IMR-90 (cell line): ENCODE measurements around the gene CD101. TPM values are rescaled to one million over a fixed set of nuclear protein-coding genes. Genes with fewer than 3 reads are reported as not detected.

Experiments used
- ATAC-seq: fragments of 200-7000 bp; cut with Tn5 transposase; 2 replicates; pipeline ENCODE4 v1.9.1; 2020; ENCODE audit warnings: low read depth, mild to moderate bottlenecking, moderate library complexity
- BruUV-seq: library from RNA; stranded (reverse); fragments of 400-500 nt; replicated peaks from 2 replicates; lab custom pipeline; 2021; lab: Mats Ljungman, UMichigan
- CTCF ChIA-PET: fragments of 300-600 bp; formaldehyde crosslinking; extraction: SDS; loops from one replicate; lab custom pipeline; 2021; ENCODE audit warnings: antibody characterized with exemption; lab: Yijun Ruan, JAX
- POLR2A ChIA-PET: fragments of 300-600 bp; sonication (Branson Sonifier 250); formaldehyde crosslinking; loops from one replicate; lab custom pipeline; 2022; ENCODE audit warnings: antibody characterized with exemption; ENCODE audit not compliant: unreplicated experiment; lab: Charles Lee
- DNase-seq: peaks from one replicate; pipeline ENCODE4 v3.0.0; 2013
- H2AFZ ChIP-seq: replicated peaks from 2 replicates; pipeline ENCODE3; 2013; ENCODE audit warnings: low read length, mild to moderate bottlenecking; ENCODE audit not compliant: poor library complexity
- H2AK5ac ChIP-seq: 2 replicates; pipeline ENCODE4 v1.6.1; 2013; ENCODE audit warnings: low read depth, low read length, inconsistent platforms
- H2AK9ac ChIP-seq: replicated peaks from 2 replicates; pipeline ENCODE3; 2013; ENCODE audit warnings: mild to moderate bottlenecking, low read depth, low read length, moderate library complexity; ENCODE audit not compliant: poor library complexity
- H2BK120ac ChIP-seq: 2 replicates; pipeline ENCODE4 v1.6.1; 2013; ENCODE audit warnings: low read depth, low read length, inconsistent platforms
- H2BK15ac ChIP-seq: 3 replicates; pipeline ENCODE4 v1.6.1; 2013; ENCODE audit warnings: low read depth, low read length, inconsistent platforms
- H2BK20ac ChIP-seq: 2 replicates; pipeline ENCODE4 v1.6.1; 2013; ENCODE audit warnings: low read depth, mild to moderate bottlenecking, inconsistent platforms, low read length, moderate library complexity
- H2BK5ac ChIP-seq: 2 replicates; pipeline ENCODE4 v1.6.1; 2013; ENCODE audit warnings: mild to moderate bottlenecking, low read depth, low read length, inconsistent platforms; ENCODE audit not compliant: poor library complexity, severe bottlenecking
- H3K14ac ChIP-seq: replicated peaks from 2 replicates; pipeline ENCODE4 v1.6.1; 2013; ENCODE audit warnings: low read depth, low read length, inconsistent platforms
- H3K18ac ChIP-seq: 2 replicates; pipeline ENCODE4 v1.6.1; 2013; ENCODE audit warnings: low read depth, low read length, control low read depth
- H3K23ac ChIP-seq: 2 replicates; pipeline ENCODE4 v1.6.1; 2013; ENCODE audit warnings: low read depth, low read length, inconsistent platforms
- H3K27ac ChIP-seq: 2 replicates; pipeline ENCODE4 v1.5.1; 2013; ENCODE audit warnings: mild to moderate bottlenecking, control low read depth, low read length; ENCODE audit not compliant: insufficient read depth
- H3K27me3 ChIP-seq: 2 replicates; pipeline ENCODE4 v1.6.1; 2013; ENCODE audit warnings: low read length; ENCODE audit not compliant: control insufficient read depth, insufficient read depth
- H3K36me3 ChIP-seq: 2 replicates; pipeline ENCODE4 v1.6.1; 2013; ENCODE audit warnings: low read length, mixed read lengths; ENCODE audit not compliant: control insufficient read depth, insufficient read depth
- H3K4ac ChIP-seq: 2 replicates; pipeline ENCODE4 v1.6.1; 2013; ENCODE audit warnings: low read depth, low read length, inconsistent platforms
- H3K4me1 ChIP-seq: 2 replicates; pipeline ENCODE4 v1.6.1; 2013; ENCODE audit warnings: low read length, mixed read lengths; ENCODE audit not compliant: control insufficient read depth, insufficient read depth
- H3K4me2 ChIP-seq: 2 replicates; pipeline ENCODE4 v1.6.1; 2013; ENCODE audit warnings: low read depth, mild to moderate bottlenecking, control low read depth, low read length, moderate library complexity
- H3K4me3 ChIP-seq: 2 replicates; pipeline ENCODE4 v1.5.1; 2013; ENCODE audit warnings: low read depth, mild to moderate bottlenecking, control low read depth, low read length, moderate library complexity; ENCODE audit not compliant: insufficient read depth
- H3K56ac ChIP-seq: 2 replicates; pipeline ENCODE4 v1.6.1; 2013; ENCODE audit warnings: low read length, inconsistent platforms; ENCODE audit not compliant: insufficient read depth; ENCODE audit errors: extremely low read depth
- H3K79me1 ChIP-seq, 2 experiments: 2 replicates each; pipeline ENCODE4 v1.6.1; 2013; ENCODE audit warnings: low read length in 2 of 2, inconsistent platforms in 1 of 2, low read depth in 1 of 2
- H3K9ac ChIP-seq: 2 replicates; pipeline ENCODE4 v1.6.1; 2013; ENCODE audit warnings: low read depth, low read length, control low read depth
- H3K9me1 ChIP-seq: 2 replicates; pipeline ENCODE4 v1.6.1; 2013; ENCODE audit warnings: low read length, inconsistent platforms; ENCODE audit not compliant: insufficient read depth
- H3K9me3 ChIP-seq: 2 replicates; pipeline ENCODE4 v1.6.1; 2013; ENCODE audit warnings: low read length; ENCODE audit not compliant: control insufficient read depth, insufficient read depth
- H4K20me1 ChIP-seq: 2 replicates; pipeline ENCODE4 v1.6.1; 2013; ENCODE audit warnings: low read length, inconsistent platforms; ENCODE audit not compliant: insufficient read depth
- H4K5ac ChIP-seq: 2 replicates; pipeline ENCODE4 v1.6.1; 2013; ENCODE audit warnings: mild to moderate bottlenecking, low read depth, low read length, control low read depth
- H4K8ac ChIP-seq, 2 experiments: 2 replicates each; pipeline ENCODE4 v1.6.1; 2013; ENCODE audit warnings: low read depth in 2 of 2, low read length in 2 of 2, control low read depth in 1 of 2, inconsistent platforms in 1 of 2
- H4K91ac ChIP-seq: 2 replicates; pipeline ENCODE4 v1.6.1; 2013; ENCODE audit warnings: low read depth, low read length, inconsistent platforms; ENCODE audit not compliant: insufficient read depth
- BHLHE40 ChIP-seq: fragments of 150-350 bp; IDR thresholded peaks from 2 replicates; pipeline ENCODE4 v1.6.1; 2016; ENCODE audit warnings: mild to moderate bottlenecking, low read depth, low read length
- CEBPB ChIP-seq: IDR thresholded peaks from 2 replicates; pipeline ENCODE4 v1.6.1; 2012; ENCODE audit warnings: low read depth, low read length, improper control_type of control experiment
- CHD1 ChIP-seq: IDR thresholded peaks from 2 replicates; pipeline ENCODE4 v1.6.1; 2012; ENCODE audit warnings: low read depth, low read length, improper control_type of control experiment
- FOS ChIP-seq: fragments of 150-350 bp; IDR thresholded peaks from 2 replicates; pipeline ENCODE4 v1.6.1; 2016; ENCODE audit warnings: low read depth, low read length
- MAFK ChIP-seq: IDR thresholded peaks from 2 replicates; pipeline ENCODE4 v1.6.1; 2012; ENCODE audit warnings: low read depth, low read length, improper control_type of control experiment
- MAZ ChIP-seq: IDR thresholded peaks from 2 replicates; pipeline ENCODE4 v1.6.1; 2012; ENCODE audit warnings: low read depth, mild to moderate bottlenecking, low read length, improper control_type of control experiment, moderate library complexity, borderline replicate concordance
- MXI1 ChIP-seq: IDR thresholded peaks from 2 replicates; pipeline ENCODE4 v1.6.1; 2012; ENCODE audit warnings: low read depth, mild to moderate bottlenecking, low read length, moderate library complexity, borderline replicate concordance
- NFE2L2 ChIP-seq: fragments of 150-350 bp; IDR thresholded peaks from 2 replicates; pipeline ENCODE4 v1.6.1; 2016; ENCODE audit warnings: low read depth, mild to moderate bottlenecking, low read length
- POLR2A ChIP-seq: IDR thresholded peaks from 2 replicates; pipeline ENCODE4 v1.6.1; 2012; ENCODE audit warnings: mild to moderate bottlenecking, low read depth, low read length
- RAD21 ChIP-seq: IDR thresholded peaks from 2 replicates; pipeline ENCODE4 v1.6.1; 2012; ENCODE audit warnings: low read length, improper control_type of control experiment
- RCOR1 ChIP-seq: IDR thresholded peaks from 2 replicates; pipeline ENCODE4 v1.6.1; 2012; ENCODE audit warnings: mild to moderate bottlenecking, low read length, improper control_type of control experiment; ENCODE audit not compliant: insufficient replicate concordance
- WGBS, 2 experiments: methylation state at CpG; one replicate each; pipeline versions ENCODE4 v1.1.5 to v1.1.7; 2013; ENCODE audit warnings: missing lambda C conversion rate in 2 of 2; ENCODE audit not compliant: insufficient read length in 1 of 2; ENCODE audit errors: extremely low coverage in 2 of 2; 5-methylcytosine and 5-hydroxymethylcytosine counted together
- dilution Hi-C: fragments of 300-500 bp; cut with HindIII; formaldehyde crosslinking; loops from one replicate; pipeline ENCODE4 v1.14.3; 2018; ENCODE audit warnings: low sequenced_read_pairs; ENCODE audit not compliant: unreplicated experiment
- in situ Hi-C: fragments of 300-500 bp; cut with MboI; formaldehyde crosslinking; loops from 3 replicates; pipeline ENCODE4 v1.14.3; 2019; ENCODE audit warnings: low sequenced_read_pairs, inconsistent platforms, mixed read lengths
- intact Hi-C: fragments of 100-400 bp; cut with micrococcal nuclease; formaldehyde crosslinking; loops from 2 replicates; pipeline ENCODE4 v1.10.0; 2022
- polyA plus RNA-seq, 3 experiments: library from polyadenylated mRNA; depleted of rRNA; stranded (reverse); fragments of >200 nt; gene quantifications; 2 replicates each; pipeline ENCODE4 v1.2.3, GENCODE V29; 2012; ENCODE audit warnings: low replicate concordance in 1 of 3
- total RNA-seq: library from RNA; depleted of rRNA; stranded (reverse); fragments of >200 nt; gene quantifications from 2 replicates; pipeline ENCODE4 v1.2.3, GENCODE V29; 2012
- TF ChIP-seq, protein P1 (sequence below): fragments of 150-350 bp; IDR thresholded peaks from 2 replicates; pipeline ENCODE4 v1.6.1; 2016; ENCODE audit warnings: low read depth, mild to moderate bottlenecking, low read length, moderate library complexity, borderline replicate concordance
- TF ChIP-seq, protein P2 (sequence below): conservative IDR thresholded peaks from 2 replicates; pipeline ENCODE4 v1.5.1; 2012; ENCODE audit warnings: mild to moderate bottlenecking, low read depth, low read length, improper control_type of control experiment
- TF ChIP-seq, protein P3 (sequence below): fragments of 150-350 bp; IDR thresholded peaks from 2 replicates; pipeline ENCODE4 v1.6.1; 2017; ENCODE audit warnings: mild to moderate bottlenecking, antibody characterized with exemption, low read length, low read depth

CD101 gene
- total and polyA plus RNA-seq, 2 of the 4 experiments (the other 2 are of a cell fraction): not detected

DNA sequence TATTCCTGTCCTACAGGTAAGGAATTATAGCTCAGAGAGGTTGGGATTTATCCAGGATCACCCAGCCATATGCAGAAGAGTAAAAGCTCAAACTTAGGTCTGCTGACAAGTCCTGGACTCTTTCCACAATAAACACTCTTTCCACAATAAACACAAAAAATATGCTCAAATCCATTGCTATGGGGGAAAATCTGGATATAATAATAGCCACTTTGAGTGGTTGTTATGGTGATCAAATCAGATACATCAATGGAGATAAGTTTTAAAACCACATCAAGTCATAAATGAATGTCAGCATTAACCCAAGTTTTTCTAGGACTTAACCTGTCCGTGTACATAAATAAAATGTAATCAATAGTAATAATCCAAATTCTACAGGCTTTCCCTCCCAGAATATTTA is 36.2 kb downstream of the CD101 start:
- Histone ChIP-seq H3K36me3 (no peaks in the 10 kb centered on the region), H3K79me1 (no peaks in the 10 kb centered on the region), H2BK20ac (no peak overlapping the region), H2AK5ac (no peak overlapping the region), H2AFZ (no peak overlapping the region), H2AK9ac (no peak overlapping the region), H2BK15ac (no peak overlapping the region), H4K8ac (no peak overlapping the region), H4K91ac (no peak overlapping the region), H3K4ac (no peak overlapping the region), H3K9me3 (no peaks in the 10 kb centered on the region), H3K23ac (no peak overlapping the region), H3K27ac (no peak overlapping the region), H3K4me1 (no peaks in the 10 kb centered on the region), H3K18ac (no peak overlapping the region), H2BK5ac (no peak overlapping the region), H4K20me1 (no peaks in the 10 kb centered on the region), H2BK120ac (no peak overlapping the region), H3K4me3 (no peak overlapping the region), H4K5ac (no peak overlapping the region), H3K9me1 (no peaks in the 10 kb centered on the region), H3K56ac (no peak overlapping the region), H3K9ac (no peak overlapping the region), H3K27me3 (peaks cover 2% of the 10 kb centered on the region; the same call in 1 of the 2 replicates), H3K14ac (no peak overlapping the region), H3K4me2 (no peak overlapping the region)
- BruUV-seq: no TSS peak
- DNase-seq (no peak), ATAC-seq (no peak)
- dilution Hi-C loops (no loop called here), intact Hi-C loops (no loop called here), in situ Hi-C loops (no loop called here)
- POLR2A ChIA-PET: no interaction called here
- TF ChIP-seq CHD1 (no peak), MAFK (no peak), BHLHE40 (no peak), POLR2A (no peak), MAZ (no peak), CEBPB (no peak), NFE2L2 (no peak), RAD21 (no peak), FOS (no peak), MXI1 (no peak), RCOR1 (no peak)
- TF ChIP-seq, protein P1, sequence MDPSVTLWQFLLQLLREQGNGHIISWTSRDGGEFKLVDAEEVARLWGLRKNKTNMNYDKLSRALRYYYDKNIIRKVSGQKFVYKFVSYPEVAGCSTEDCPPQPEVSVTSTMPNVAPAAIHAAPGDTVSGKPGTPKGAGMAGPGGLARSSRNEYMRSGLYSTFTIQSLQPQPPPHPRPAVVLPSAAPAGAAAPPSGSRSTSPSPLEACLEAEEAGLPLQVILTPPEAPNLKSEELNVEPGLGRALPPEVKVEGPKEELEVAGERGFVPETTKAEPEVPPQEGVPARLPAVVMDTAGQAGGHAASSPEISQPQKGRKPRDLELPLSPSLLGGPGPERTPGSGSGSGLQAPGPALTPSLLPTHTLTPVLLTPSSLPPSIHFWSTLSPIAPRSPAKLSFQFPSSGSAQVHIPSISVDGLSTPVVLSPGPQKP: no peak
- TF ChIP-seq, protein P2, sequence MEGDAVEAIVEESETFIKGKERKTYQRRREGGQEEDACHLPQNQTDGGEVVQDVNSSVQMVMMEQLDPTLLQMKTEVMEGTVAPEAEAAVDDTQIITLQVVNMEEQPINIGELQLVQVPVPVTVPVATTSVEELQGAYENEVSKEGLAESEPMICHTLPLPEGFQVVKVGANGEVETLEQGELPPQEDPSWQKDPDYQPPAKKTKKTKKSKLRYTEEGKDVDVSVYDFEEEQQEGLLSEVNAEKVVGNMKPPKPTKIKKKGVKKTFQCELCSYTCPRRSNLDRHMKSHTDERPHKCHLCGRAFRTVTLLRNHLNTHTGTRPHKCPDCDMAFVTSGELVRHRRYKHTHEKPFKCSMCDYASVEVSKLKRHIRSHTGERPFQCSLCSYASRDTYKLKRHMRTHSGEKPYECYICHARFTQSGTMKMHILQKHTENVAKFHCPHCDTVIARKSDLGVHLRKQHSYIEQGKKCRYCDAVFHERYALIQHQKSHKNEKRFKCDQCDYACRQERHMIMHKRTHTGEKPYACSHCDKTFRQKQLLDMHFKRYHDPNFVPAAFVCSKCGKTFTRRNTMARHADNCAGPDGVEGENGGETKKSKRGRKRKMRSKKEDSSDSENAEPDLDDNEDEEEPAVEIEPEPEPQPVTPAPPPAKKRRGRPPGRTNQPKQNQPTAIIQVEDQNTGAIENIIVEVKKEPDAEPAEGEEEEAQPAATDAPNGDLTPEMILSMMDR: no peak
- TF ChIP-seq, protein P3, sequence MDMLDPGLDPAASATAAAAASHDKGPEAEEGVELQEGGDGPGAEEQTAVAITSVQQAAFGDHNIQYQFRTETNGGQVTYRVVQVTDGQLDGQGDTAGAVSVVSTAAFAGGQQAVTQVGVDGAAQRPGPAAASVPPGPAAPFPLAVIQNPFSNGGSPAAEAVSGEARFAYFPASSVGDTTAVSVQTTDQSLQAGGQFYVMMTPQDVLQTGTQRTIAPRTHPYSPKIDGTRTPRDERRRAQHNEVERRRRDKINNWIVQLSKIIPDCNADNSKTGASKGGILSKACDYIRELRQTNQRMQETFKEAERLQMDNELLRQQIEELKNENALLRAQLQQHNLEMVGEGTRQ: no peak
- WGBS, 2 experiments: no CpG with 5 or more reads among the region's 1 CpG
- CTCF ChIA-PET: interaction anchor here (0.6 to 0.7 kb wide), 2 partner anchors 17 to 301 kb away, joined by 3 read pairs; no protein-coding TSS in a partner anchor
